GM18520 (cell line): ENCODE results near the gene TVP23B.
"Not testable (repeated sequence)": the region's sequence is repeated elsewhere in the genome, so short reads cannot be mapped to it uniquely, and the experiment has no call there.

Experiments used
- ATAC-seq: cut with Tn5 transposase; IDR thresholded peaks from one replicate; pipeline ENCODE4 v1.9.1; 2021; ENCODE audit not compliant: unreplicated experiment

The TVP23B gene

GRCh38 chr17:18786890-18787289 is 5.9 kb downstream of the TVP23B start:
- not testable (repeated sequence) for ATAC-seq

- not testable (repeated sequence) for ATAC-seq
Measured at GRCh38 chr17:18791402-18791801, 10.4 kb downstream of the TVP23B start.

- not testable (repeated sequence) for ATAC-seq
Measured at GRCh38 chr17:18794841-18795240, 13.9 kb downstream of the TVP23B start.

- not testable (repeated sequence) for ATAC-seq
Measured at GRCh38 chr17:18796887-18797286, 15.9 kb downstream of the TVP23B start.

GRCh38 chr17:18803458-18804245 is 22.7 kb downstream of the TVP23B start:
- ATAC-seq, result not testable (repeated sequence)

GRCh38 chr17:18815924-18816323 is 34.9 kb downstream of the TVP23B start:
- not testable (repeated sequence) for ATAC-seq

GRCh38 chr17:18816489-18817371 is 35.7 kb downstream of the TVP23B start:
- ATAC-seq, result not testable (repeated sequence)

GRCh38 chr17:18821430-18821829 is 40.4 kb downstream of the TVP23B start:
- ATAC-seq, result not testable (repeated sequence)

- ATAC-seq, result not testable (repeated sequence)
Measured at GRCh38 chr17:18827613-18828012, 46.6 kb downstream of the TVP23B start.

GRCh38 chr17:18848501-18848900 is 67.5 kb downstream of the TVP23B start:
- no peak for ATAC-seq

- no peak for ATAC-seq
Measured at GRCh38 chr17:18850679-18851078, 69.7 kb downstream of the TVP23B start.

GRCh38 chr17:18851201-18851600 is 70.2 kb downstream of the TVP23B start:
- ATAC-seq, result no peak

- ATAC-seq, result no peak
Measured at GRCh38 chr17:18854956-18855355, 74.0 kb downstream of the TVP23B start.

- ATAC-seq, result peak; percentile 70
Measured at GRCh38 chr17:18855831-18856569, 75.0 kb downstream of the TVP23B start.
